ENCODE measurements around the gene HOXD4. TPM values are rescaled to one million over a fixed set of nuclear protein-coding genes. Genes with fewer than 3 reads are reported as not detected.

HOXD4 gene
- polyA plus RNA-seq, 1 of the 3 experiments (the other 2 are of a cell fraction): 1.0 TPM

DNA sequence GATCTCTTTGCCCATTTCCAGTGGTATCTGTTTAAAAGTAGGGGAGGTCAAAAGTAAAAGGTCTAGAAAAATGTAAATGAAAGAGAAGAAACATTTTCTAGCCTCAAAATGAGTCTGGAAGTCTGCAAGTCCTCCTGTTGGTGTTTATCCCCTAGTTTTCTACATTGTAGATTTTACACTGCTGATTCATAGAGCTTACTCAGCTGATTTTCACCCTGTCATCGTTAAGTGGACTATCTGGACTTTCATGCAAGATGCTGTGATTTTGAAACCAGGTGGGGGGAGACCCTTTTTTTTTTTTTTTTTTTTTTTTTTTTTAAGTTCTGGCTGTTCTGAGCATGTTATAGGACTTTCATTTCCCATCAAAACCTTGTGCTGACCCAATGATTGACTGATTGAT, 16.0 kb downstream of the HOXD4 start:
- H2AFZ ChIP-seq (ENCODE audit: low read depth): no peak overlapping the region
- no peaks in the 10 kb centered on the region for H3K79me2 ChIP-seq (ENCODE audit: insufficient read depth)
- no peak overlapping the region for H3K4me3 ChIP-seq (ENCODE audit: low read depth in 2 of 2, low read length in 1 of 2)
- no peak overlapping the region for H3K9ac ChIP-seq
- peaks cover 0 to 4% of the 10 kb centered on the region in 2 experiments for H3K36me3 ChIP-seq (replicated peaks in 1 of 2; ENCODE audit: control insufficient read depth in 1 of 2, insufficient read depth in 2 of 2, low read length in 1 of 2)
- H3F3A ChIP-seq (replicated peaks; ENCODE audit: insufficient read depth): no peaks in the 10 kb centered on the region
- no peak overlapping the region for H3K4me2 ChIP-seq
- no peak for TF ChIP-seq POLR2AphosphoS5 (IDR thresholded peaks at IDR 0.05; ENCODE audit: low read depth, low read length)
- TF ChIP-seq, protein P1, sequence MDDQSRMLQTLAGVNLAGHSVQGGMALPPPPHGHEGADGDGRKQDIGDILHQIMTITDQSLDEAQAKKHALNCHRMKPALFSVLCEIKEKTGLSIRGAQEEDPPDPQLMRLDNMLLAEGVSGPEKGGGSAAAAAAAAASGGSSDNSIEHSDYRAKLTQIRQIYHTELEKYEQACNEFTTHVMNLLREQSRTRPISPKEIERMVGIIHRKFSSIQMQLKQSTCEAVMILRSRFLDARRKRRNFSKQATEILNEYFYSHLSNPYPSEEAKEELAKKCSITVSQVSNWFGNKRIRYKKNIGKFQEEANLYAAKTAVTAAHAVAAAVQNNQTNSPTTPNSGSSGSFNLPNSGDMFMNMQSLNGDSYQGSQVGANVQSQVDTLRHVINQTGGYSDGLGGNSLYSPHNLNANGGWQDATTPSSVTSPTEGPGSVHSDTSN (IDR thresholded peaks at IDR 0.05): no peak
- TF ChIP-seq ELF1 (IDR thresholded peaks at IDR 0.05): no peak
- no peak for TF ChIP-seq YY1 (IDR thresholded peaks at IDR 0.05; ENCODE audit: low read depth)
- H3K4me1 ChIP-seq (ENCODE audit: control insufficient read depth in 1 of 2, insufficient read depth in 2 of 2, low read depth in 1 of 2, low read length in 1 of 2): peaks cover 0 to 10% of the 10 kb centered on the region in 2 experiments; a peak in 1 of 4 replicates
- no peak for DNase-seq
- no peak overlapping the region for H3K27ac ChIP-seq (ENCODE audit: low read depth in 2 of 2, low read length in 1 of 2)
- H4K20me1 ChIP-seq (ENCODE audit: insufficient read depth): no peaks in the 10 kb centered on the region
- H3K27me3 ChIP-seq (ENCODE audit: insufficient read depth): no peaks in the 10 kb centered on the region
- CTCF ChIA-PET: interaction anchor here (0.6 to 0.8 kb wide), 2 partner anchors 12 to 287 kb away, joined by 3 to 4 read pairs; no protein-coding TSS in a partner anchor
- H3K9me3 ChIP-seq: no peaks in the 10 kb centered on the region
- POLR2A ChIA-PET: no interaction called here
- 53% methylated on average over 1 of the region's 1 CpG for WGBS (ENCODE audit: low lambda C conversion rate)
- no peaks in the 10 kb centered on the region for H3K9me2 ChIP-seq

DNA sequence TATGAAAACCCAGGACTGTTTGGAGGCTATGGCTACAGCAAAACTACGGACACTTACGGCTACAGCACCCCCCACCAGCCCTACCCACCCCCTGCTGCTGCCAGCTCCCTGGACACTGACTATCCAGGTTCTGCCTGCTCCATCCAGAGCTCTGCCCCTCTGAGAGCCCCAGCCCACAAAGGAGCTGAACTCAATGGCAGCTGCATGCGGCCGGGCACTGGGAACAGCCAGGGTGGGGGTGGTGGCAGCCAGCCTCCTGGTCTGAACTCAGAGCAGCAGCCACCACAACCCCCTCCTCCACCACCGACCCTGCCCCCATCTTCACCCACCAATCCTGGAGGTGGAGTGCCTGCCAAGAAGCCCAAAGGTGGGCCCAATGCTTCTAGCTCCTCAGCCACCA, 17.8 kb downstream of the HOXD4 start:
- ChIA-PET CTCF (interaction anchor here (0.7 to 4.2 kb wide), 6 partner anchors 9 to 285 kb away, joined by 3 to 19 read pairs (median 4); partner anchors contain the start of gene HOXD3), POLR2A (interaction anchor here (0.8 kb wide), 1 partner anchor 9 kb away, joined by 4 read pairs; no protein-coding TSS in a partner anchor)
- H3K4me3 ChIP-seq (ENCODE audit: low read depth in 2 of 2, low read length in 1 of 2): no peak overlapping the region
- H3K27ac ChIP-seq (ENCODE audit: low read depth in 2 of 2, low read length in 1 of 2): no peak overlapping the region; a peak in 1 of 4 replicates
- no peaks in the 10 kb centered on the region for H3K79me2 ChIP-seq (ENCODE audit: insufficient read depth)
- no peaks in the 10 kb centered on the region for H3K27me3 ChIP-seq (ENCODE audit: insufficient read depth)
- no peaks in the 10 kb centered on the region for H3K9me3 ChIP-seq
- no peak overlapping the region for H3K4me2 ChIP-seq
- no peak for DNase-seq
- no peaks in the 10 kb centered on the region for H3F3A ChIP-seq (replicated peaks; ENCODE audit: insufficient read depth)
- peaks cover 0 to 4% of the 10 kb centered on the region in 2 experiments for H3K36me3 ChIP-seq (replicated peaks in 1 of 2; ENCODE audit: control insufficient read depth in 1 of 2, insufficient read depth in 2 of 2, low read length in 1 of 2)
- no peaks in the 10 kb centered on the region for H3K9me2 ChIP-seq
- H2AFZ ChIP-seq (ENCODE audit: low read depth): no peak overlapping the region
- peaks cover 0 to 10% of the 10 kb centered on the region in 2 experiments; a peak in 1 of 4 replicates for H3K4me1 ChIP-seq (ENCODE audit: control insufficient read depth in 1 of 2, insufficient read depth in 2 of 2, low read depth in 1 of 2, low read length in 1 of 2)
- 100% methylated on average over 1 of the region's 5 CpGs for WGBS (ENCODE audit: low lambda C conversion rate)
- no peak for TF ChIP-seq TEAD4 (IDR thresholded peaks at IDR 0.05; ENCODE audit: borderline replicate concordance, insufficient read depth)
- H4K20me1 ChIP-seq (ENCODE audit: insufficient read depth): no peaks in the 10 kb centered on the region
- no peak overlapping the region for H3K9ac ChIP-seq

DNA sequence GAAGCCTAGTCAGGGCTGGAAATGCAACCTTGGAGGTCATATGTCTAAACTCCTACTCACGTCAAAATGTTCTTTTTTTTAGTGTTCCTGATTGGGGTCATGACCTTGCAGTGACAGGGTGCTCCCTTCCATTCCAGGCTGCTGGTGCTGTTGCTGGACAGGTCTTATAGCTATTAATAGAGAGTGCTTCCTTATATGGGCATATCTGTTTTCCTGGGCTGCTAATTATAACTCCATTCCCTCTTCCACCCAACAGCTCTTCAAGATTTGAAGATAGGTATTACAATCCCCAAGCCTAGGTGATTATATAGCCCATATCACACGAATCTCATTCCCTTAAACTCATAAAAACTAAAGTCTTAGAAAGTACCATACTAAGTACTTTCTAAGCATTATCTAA, 18.4 kb downstream of the HOXD4 start:
- peaks cover 0 to 4% of the 10 kb centered on the region in 2 experiments for H3K36me3 ChIP-seq (replicated peaks in 1 of 2; ENCODE audit: control insufficient read depth in 1 of 2, insufficient read depth in 2 of 2, low read length in 1 of 2)
- no peak overlapping the region for H3K27ac ChIP-seq (ENCODE audit: low read depth in 2 of 2, low read length in 1 of 2)
- peaks cover 0 to 10% of the 10 kb centered on the region in 2 experiments; a peak in 1 of 4 replicates for H3K4me1 ChIP-seq (ENCODE audit: control insufficient read depth in 1 of 2, insufficient read depth in 2 of 2, low read depth in 1 of 2, low read length in 1 of 2)
- no peak for DNase-seq
- no peak overlapping the region for H3K9ac ChIP-seq
- H3K4me3 ChIP-seq (ENCODE audit: low read depth in 2 of 2, low read length in 1 of 2): no peak overlapping the region
- H4K20me1 ChIP-seq (ENCODE audit: insufficient read depth): no peaks in the 10 kb centered on the region
- no peaks in the 10 kb centered on the region for H3F3A ChIP-seq (replicated peaks; ENCODE audit: insufficient read depth)
- H3K4me2 ChIP-seq: no peak overlapping the region
- H2AFZ ChIP-seq (ENCODE audit: low read depth): no peak overlapping the region
- H3K9me2 ChIP-seq: no peaks in the 10 kb centered on the region
- ChIA-PET POLR2A (interaction anchor here (0.8 kb wide), 1 partner anchor 9 kb away, joined by 4 read pairs; no protein-coding TSS in a partner anchor), CTCF (interaction anchor here (0.7 to 4.2 kb wide), 6 partner anchors 9 to 284 kb away, joined by 3 to 19 read pairs (median 4); partner anchors contain the start of gene HOXD3)
- H3K9me3 ChIP-seq: no peaks in the 10 kb centered on the region
- WGBS (ENCODE audit: low lambda C conversion rate): 64% methylated on average over 2 of the region's 2 CpGs
- H3K79me2 ChIP-seq (ENCODE audit: insufficient read depth): no peaks in the 10 kb centered on the region
- no peaks in the 10 kb centered on the region for H3K27me3 ChIP-seq (ENCODE audit: insufficient read depth)
- no peak for TF ChIP-seq RAD21 (IDR thresholded peaks at IDR 0.05; ENCODE audit: low read length)
- no peak for TF ChIP-seq EZH2phosphoT487 (IDR thresholded peaks at IDR 0.05; ENCODE audit: borderline replicate concordance, low read depth)
- TF ChIP-seq YY1 (IDR thresholded peaks at IDR 0.05; ENCODE audit: low read depth): no peak
- TF ChIP-seq GABPA (IDR thresholded peaks at IDR 0.05; ENCODE audit: low read depth): no peak
- TF ChIP-seq GATA2 (CRISPR knock-in tag; IDR thresholded peaks at IDR 0.05): no peak
- TF ChIP-seq, protein P2, sequence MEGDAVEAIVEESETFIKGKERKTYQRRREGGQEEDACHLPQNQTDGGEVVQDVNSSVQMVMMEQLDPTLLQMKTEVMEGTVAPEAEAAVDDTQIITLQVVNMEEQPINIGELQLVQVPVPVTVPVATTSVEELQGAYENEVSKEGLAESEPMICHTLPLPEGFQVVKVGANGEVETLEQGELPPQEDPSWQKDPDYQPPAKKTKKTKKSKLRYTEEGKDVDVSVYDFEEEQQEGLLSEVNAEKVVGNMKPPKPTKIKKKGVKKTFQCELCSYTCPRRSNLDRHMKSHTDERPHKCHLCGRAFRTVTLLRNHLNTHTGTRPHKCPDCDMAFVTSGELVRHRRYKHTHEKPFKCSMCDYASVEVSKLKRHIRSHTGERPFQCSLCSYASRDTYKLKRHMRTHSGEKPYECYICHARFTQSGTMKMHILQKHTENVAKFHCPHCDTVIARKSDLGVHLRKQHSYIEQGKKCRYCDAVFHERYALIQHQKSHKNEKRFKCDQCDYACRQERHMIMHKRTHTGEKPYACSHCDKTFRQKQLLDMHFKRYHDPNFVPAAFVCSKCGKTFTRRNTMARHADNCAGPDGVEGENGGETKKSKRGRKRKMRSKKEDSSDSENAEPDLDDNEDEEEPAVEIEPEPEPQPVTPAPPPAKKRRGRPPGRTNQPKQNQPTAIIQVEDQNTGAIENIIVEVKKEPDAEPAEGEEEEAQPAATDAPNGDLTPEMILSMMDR (IDR thresholded peaks at IDR 0.05): no peak
- no peak for TF ChIP-seq ELF1 (IDR thresholded peaks at IDR 0.05)
- no peak for TF ChIP-seq TEAD4 (IDR thresholded peaks at IDR 0.05; ENCODE audit: borderline replicate concordance, insufficient read depth)
- TF ChIP-seq FOSL2 (IDR thresholded peaks at IDR 0.05; ENCODE audit: borderline replicate concordance, low read depth): no peak
- no peak for TF ChIP-seq NFIC (IDR thresholded peaks at IDR 0.05; ENCODE audit: borderline replicate concordance)
- TF ChIP-seq MXI1 (IDR thresholded peaks at IDR 0.05; ENCODE audit: low read depth, low read length): no peak
- TF ChIP-seq JUND (IDR thresholded peaks at IDR 0.05): no peak
- TF ChIP-seq, protein P3, sequence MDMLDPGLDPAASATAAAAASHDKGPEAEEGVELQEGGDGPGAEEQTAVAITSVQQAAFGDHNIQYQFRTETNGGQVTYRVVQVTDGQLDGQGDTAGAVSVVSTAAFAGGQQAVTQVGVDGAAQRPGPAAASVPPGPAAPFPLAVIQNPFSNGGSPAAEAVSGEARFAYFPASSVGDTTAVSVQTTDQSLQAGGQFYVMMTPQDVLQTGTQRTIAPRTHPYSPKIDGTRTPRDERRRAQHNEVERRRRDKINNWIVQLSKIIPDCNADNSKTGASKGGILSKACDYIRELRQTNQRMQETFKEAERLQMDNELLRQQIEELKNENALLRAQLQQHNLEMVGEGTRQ (IDR thresholded peaks at IDR 0.05; ENCODE audit: borderline replicate concordance, low read depth, low read length): no peak
- no peak for TF ChIP-seq SIN3A (IDR thresholded peaks at IDR 0.05; ENCODE audit: borderline replicate concordance, low read depth, low read length)
- no peak for TF ChIP-seq TAF1 (IDR thresholded peaks at IDR 0.05; ENCODE audit: borderline replicate concordance, low read depth, low read length)
- TF ChIP-seq EP300 (IDR thresholded peaks at IDR 0.05; ENCODE audit: borderline replicate concordance in 1 of 2, low read depth in 1 of 2, low read length in 1 of 2): no peak

Data from SK-N-SH (cell line).